ENCODE results near the gene SLC1A2. TPM values are rescaled to one million over a fixed set of nuclear protein-coding genes. Genes with fewer than 3 reads are reported as not detected.

SLC1A2 gene
- total RNA-seq, 1 donor from 2014 or later = 0.25 TPM

GRCh38 chr11:35390737-35391682 is 28.3 kb downstream of the SLC1A2 start:
- Histone ChIP-seq H3K9me3 (ENCODE audit: insufficient read depth, low read depth, low read length) (no peaks in the 10 kb centered on the region), H3K4me2 (ENCODE audit: low read length) (peak overlapping the region; percentile 26), H3K36me3 (ENCODE audit: insufficient read depth, low read length) (no peaks in the 10 kb centered on the region), H3K9ac (ENCODE audit: low read length) (peak overlapping the region; percentile 2), H3K4me3 (ENCODE audit: insufficient read depth, low read depth, low read length) (no peak overlapping the region), H3K27me3 (ENCODE audit: insufficient read depth, low read length) (no peaks in the 10 kb centered on the region), H4K20me1 (ENCODE audit: insufficient read depth, low read length) (no peaks in the 10 kb centered on the region), H3K4me1 (ENCODE audit: insufficient read depth, low read length) (peaks cover 14% of the 10 kb centered on the region), H3K27ac (ENCODE audit: low read depth, low read length) (no peak overlapping the region), H3K79me2 (ENCODE audit: insufficient read depth, low read length) (no peaks in the 10 kb centered on the region), H2AFZ (ENCODE audit: low read depth, low read length) (no peak overlapping the region)
- no peaks in the 10 kb centered on the region for H3K36me3 Mint-ChIP-seq (ENCODE audit: low read depth, unreplicated experiment)
- DNase-seq (ENCODE audit: low read depth) (peak; percentile 68), FAIRE-seq (peak; percentile 43)
- H3K27ac Mint-ChIP-seq (ENCODE audit: unreplicated experiment) = no peak overlapping the region
- peaks cover 22% of the 10 kb centered on the region for H3K27me3 Mint-ChIP-seq (ENCODE audit: low read depth, unreplicated experiment)
- no peaks in the 10 kb centered on the region for H3K4me1 Mint-ChIP-seq (ENCODE audit: low read depth, unreplicated experiment)
- no peaks in the 10 kb centered on the region for H3K9me3 Mint-ChIP-seq (ENCODE audit: unreplicated experiment)
- TF ChIP-seq CTCF (IDR thresholded peaks at IDR 0.05; ENCODE audit: insufficient read depth, low read depth, low read length) (no peak), EZH2 (IDR thresholded peaks at IDR 0.05; ENCODE audit: insufficient read depth, low read length) (no peak)
- no peak overlapping the region for H3K4me3 Mint-ChIP-seq (ENCODE audit: unreplicated experiment)

GRCh38 chr11:35389897-35390465 is 29.4 kb downstream of the SLC1A2 start:
- Mint-ChIP-seq H3K4me1 (ENCODE audit: low read depth, unreplicated experiment) (no peaks in the 10 kb centered on the region), H3K27ac (ENCODE audit: unreplicated experiment) (no peak overlapping the region), H3K4me3 (ENCODE audit: unreplicated experiment) (no peak overlapping the region), H3K27me3 (ENCODE audit: low read depth, unreplicated experiment) (peaks cover 22% of the 10 kb centered on the region), H3K9me3 (ENCODE audit: unreplicated experiment) (no peaks in the 10 kb centered on the region), H3K36me3 (ENCODE audit: low read depth, unreplicated experiment) (no peaks in the 10 kb centered on the region)
- FAIRE-seq (no peak), DNase-seq (ENCODE audit: low read depth) (no peak)
- H3K27me3 ChIP-seq (ENCODE audit: insufficient read depth, low read length) = no peaks in the 10 kb centered on the region
- TF ChIP-seq EZH2 (IDR thresholded peaks at IDR 0.05; ENCODE audit: insufficient read depth, low read length) (no peak), CTCF (IDR thresholded peaks at IDR 0.05; ENCODE audit: insufficient read depth, low read depth, low read length) (no peak)
- H3K27ac ChIP-seq (ENCODE audit: low read depth, low read length) = no peak overlapping the region
- H3K79me2 ChIP-seq (ENCODE audit: insufficient read depth, low read length) = no peaks in the 10 kb centered on the region
- no peaks in the 10 kb centered on the region for H4K20me1 ChIP-seq (ENCODE audit: insufficient read depth, low read length)
- no peak overlapping the region for H3K4me2 ChIP-seq (ENCODE audit: low read length)
- peaks cover 14% of the 10 kb centered on the region for H3K4me1 ChIP-seq (ENCODE audit: insufficient read depth, low read length)
- H3K4me3 ChIP-seq (ENCODE audit: insufficient read depth, low read depth, low read length) = no peak overlapping the region
- H3K36me3 ChIP-seq (ENCODE audit: insufficient read depth, low read length) = no peaks in the 10 kb centered on the region
- H3K9me3 ChIP-seq (ENCODE audit: insufficient read depth, low read depth, low read length) = no peaks in the 10 kb centered on the region
- no peak overlapping the region for H2AFZ ChIP-seq (ENCODE audit: low read depth, low read length)
- no peak overlapping the region for H3K9ac ChIP-seq (ENCODE audit: low read length)
